Common myeloid progenitor, CD34-positive (primary cell): ENCODE measurements around the gene TRIO.

ENCODE experiments used
- CTCF ChIA-PET: fragments of 350-600 bp; sonication (Branson Sonifier 250); formaldehyde crosslinking; loops from one replicate; lab custom pipeline; 2021; ENCODE audit warnings: antibody characterized with exemption; lab: Charles Lee
- POLR2A ChIA-PET: fragments of 350-600 bp; sonication (Branson Sonifier 250); formaldehyde crosslinking; loops from one replicate; lab custom pipeline; 2021; ENCODE audit warnings: antibody characterized with exemption; lab: Charles Lee
- DNase-seq, 3 donors: peaks; one replicate each; pipeline versions ENCODE4 v3.0.0 to v3.0.0-alpha.2; 2013
- H3K27ac ChIP-seq, 2 experiments: 1 replicate in 1 of 2; 2 replicates in 1 of 2; pipeline ENCODE4 v1.7.0; 2013; ENCODE audit warnings: inconsistent platforms in 2 of 2, low read length in 2 of 2, mild to moderate bottlenecking in 2 of 2, low read depth in 1 of 2, moderate library complexity in 1 of 2; ENCODE audit not compliant: severe bottlenecking in 2 of 2, insufficient read depth in 1 of 2, poor library complexity in 1 of 2
- H3K27me3 ChIP-seq, 5 experiments: replicated peaks in 2 of 5; 1 replicate in 3 of 5; 2 replicates in 2 of 5; pipeline versions ENCODE4 v1.6.1 to v1.7.0; 2013; ENCODE audit warnings: low read length in 4 of 5, mild to moderate bottlenecking in 2 of 5, moderate library complexity in 2 of 5, inconsistent platforms in 1 of 5; ENCODE audit not compliant: insufficient read depth in 5 of 5, control insufficient read depth in 4 of 5
- H3K36me3 ChIP-seq, 4 experiments: 1 replicate in 2 of 4; 2 replicates in 2 of 4; pipeline versions ENCODE4 v1.6.1 to v1.7.0; 2013; ENCODE audit warnings: low read length in 3 of 4, control low read depth in 1 of 4, mild to moderate bottlenecking in 1 of 4; ENCODE audit not compliant: control insufficient read depth in 4 of 4, insufficient read depth in 4 of 4
- H3K4me1 ChIP-seq, 4 experiments: 1 replicate in 3 of 4; 2 replicates in 1 of 4; pipeline versions ENCODE4 v1.6.1 to v1.7.1; 2013; ENCODE audit warnings: low read length in 3 of 4, mild to moderate bottlenecking in 3 of 4, control low read depth in 1 of 4, inconsistent platforms in 1 of 4, moderate library complexity in 1 of 4; ENCODE audit not compliant: control insufficient read depth in 4 of 4, insufficient read depth in 4 of 4; ENCODE audit errors: control extremely low read depth in 1 of 4
- H3K4me3 ChIP-seq, 7 experiments: 1 replicate in 4 of 7; 2 replicates in 3 of 7; pipeline versions ENCODE4 v1.5.1 to v1.7.0; 2013; ENCODE audit warnings: mild to moderate bottlenecking in 7 of 7, low read length in 6 of 7, moderate library complexity in 6 of 7, inconsistent platforms in 2 of 7, low read depth in 2 of 7, control low read depth in 1 of 7; ENCODE audit not compliant: insufficient read depth in 4 of 7, control insufficient read depth in 1 of 7; ENCODE audit errors: extremely low read depth in 1 of 7
- H3K9me3 ChIP-seq, 5 experiments: 1 replicate in 4 of 5; 2 replicates in 1 of 5; pipeline versions ENCODE4 v1.6.1 to v1.7.1; 2013; ENCODE audit warnings: low read length in 4 of 5, mild to moderate bottlenecking in 2 of 5, inconsistent platforms in 1 of 5, low read depth in 1 of 5, moderate library complexity in 1 of 5; ENCODE audit not compliant: control insufficient read depth in 4 of 5, insufficient read depth in 2 of 5; ENCODE audit errors: control extremely low read depth in 1 of 5
- WGBS: methylation state at CpG from one replicate; pipeline ENCODE4 v1.1.5; 2013; ENCODE audit not compliant: insufficient coverage; 5-methylcytosine and 5-hydroxymethylcytosine counted together

The TRIO gene

DNA sequence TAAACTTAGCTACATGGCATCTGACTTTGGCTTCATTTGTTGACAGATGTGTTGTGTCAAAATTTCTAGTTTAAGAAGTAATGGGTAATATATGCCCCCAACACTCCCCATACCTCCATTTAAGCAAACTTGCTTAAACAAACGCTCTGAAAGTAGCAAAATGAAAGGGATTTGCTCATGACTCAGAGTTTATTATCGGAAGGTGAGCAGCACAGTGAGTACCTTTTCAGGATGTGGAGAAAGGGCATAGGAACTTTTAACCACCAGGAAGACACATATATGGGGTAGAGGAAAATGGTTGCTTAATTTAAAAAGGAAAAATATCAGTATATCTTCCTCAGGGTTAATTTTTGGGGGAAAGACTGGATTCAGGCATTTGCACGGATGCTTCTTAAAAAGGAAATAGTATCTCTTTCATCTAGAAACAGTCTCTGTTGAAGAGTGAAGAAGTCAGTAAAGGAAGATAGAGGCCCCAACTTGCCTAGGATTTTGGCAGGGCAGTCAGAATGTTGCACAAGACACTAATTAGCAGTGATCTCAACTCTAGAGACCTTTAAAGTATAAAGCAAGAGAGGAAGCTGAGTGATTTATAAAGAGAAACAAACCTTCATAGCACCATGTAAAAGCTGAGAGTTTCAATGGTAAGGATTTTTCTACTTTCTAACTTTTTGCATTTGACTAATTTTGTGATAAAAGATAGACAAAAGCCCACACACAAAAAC is 155.1 kb downstream of the TRIO start:
- ChIA-PET CTCF (interaction anchor here (1.7 kb wide), 1 partner anchor 190 kb away, joined by 5 read pairs; no protein-coding TSS in a partner anchor), POLR2A (no interaction called here)
- Histone ChIP-seq H3K27me3 (no peaks in the 10 kb centered on the region), H3K27ac (no peak overlapping the region), H3K4me3 (no peak overlapping the region), H3K9me3 (no peaks in the 10 kb centered on the region), H3K36me3 (peaks cover 17 to 71% (median 26%) of the 10 kb centered on the region in 4 experiments), H3K4me1 (no peaks in the 10 kb centered on the region)
- DNase-seq: no peak
- 100% methylated on average over 1 of the region's 3 CpGs for WGBS

DNA sequence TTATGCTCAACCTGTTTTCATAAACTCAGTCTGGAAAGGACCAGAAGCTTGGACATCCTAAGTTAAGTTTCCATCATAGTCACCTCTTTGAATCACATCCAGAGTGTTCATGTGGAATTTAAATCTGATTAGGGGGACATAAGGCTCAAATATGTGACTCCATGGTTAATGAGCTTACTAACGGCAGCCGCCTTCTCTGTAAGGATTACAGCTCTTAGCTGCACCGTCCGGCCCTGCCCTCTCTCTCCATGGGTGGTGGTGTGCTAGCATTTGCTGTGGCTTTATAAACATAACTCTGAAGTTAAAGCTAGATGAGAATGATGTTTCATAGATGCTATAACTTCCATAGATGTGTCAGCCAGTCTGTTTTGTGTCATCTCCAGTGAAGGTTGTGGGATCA is 156.5 kb downstream of the TRIO start:
- peaks cover 13 to 70% (median 24%) of the 10 kb centered on the region in 4 experiments for H3K36me3 ChIP-seq
- POLR2A ChIA-PET: no interaction called here
- no peak overlapping the region for H3K4me3 ChIP-seq
- no peaks in the 10 kb centered on the region for H3K27me3 ChIP-seq
- no peaks in the 10 kb centered on the region for H3K4me1 ChIP-seq
- 98% methylated on average over 4 of the region's 4 CpGs for WGBS
- CTCF ChIA-PET: no interaction called here
- no peak overlapping the region for H3K27ac ChIP-seq
- no peaks in the 10 kb centered on the region for H3K9me3 ChIP-seq
- DNase-seq: no peak

GRCh38 chr5:14301186-14301585 is 158.0 kb downstream of the TRIO start:
- H3K9me3 ChIP-seq: no peaks in the 10 kb centered on the region
- ChIA-PET CTCF (no interaction called here), POLR2A (no interaction called here)
- H3K36me3 ChIP-seq: peaks cover 11 to 70% (median 31%) of the 10 kb centered on the region in 4 experiments
- no peaks in the 10 kb centered on the region for H3K27me3 ChIP-seq
- H3K4me1 ChIP-seq: no peaks in the 10 kb centered on the region
- no peak for DNase-seq
- no peak overlapping the region for H3K27ac ChIP-seq
- 92% methylated on average over 3 of the region's 3 CpGs for WGBS
- no peak overlapping the region for H3K4me3 ChIP-seq

DNA sequence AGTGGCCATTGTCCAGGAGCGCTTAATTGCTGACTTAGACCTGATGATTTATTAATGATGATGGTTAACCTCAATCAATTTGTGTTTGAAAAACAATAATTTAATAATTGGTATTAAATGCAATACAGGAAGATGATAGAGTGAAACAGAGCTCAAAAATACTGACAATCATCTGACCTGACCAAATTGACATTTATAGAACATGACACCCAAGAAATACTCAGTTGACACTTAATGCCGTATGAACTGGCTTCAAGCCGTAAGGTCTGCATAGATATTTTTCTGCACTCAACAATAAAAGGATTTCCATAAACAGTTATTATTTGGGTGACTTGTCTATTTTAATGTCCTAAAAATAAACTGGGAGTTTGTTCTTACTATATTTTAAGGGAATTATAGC is 159.2 kb downstream of the TRIO start:
- Histone ChIP-seq H3K4me1 (no peaks in the 10 kb centered on the region), H3K27me3 (no peaks in the 10 kb centered on the region), H3K4me3 (no peak overlapping the region), H3K27ac (no peak overlapping the region), H3K9me3 (no peaks in the 10 kb centered on the region), H3K36me3 (peaks cover 3 to 67% (median 30%) of the 10 kb centered on the region in 4 experiments)
- ChIA-PET CTCF (no interaction called here), POLR2A (no interaction called here)
- no peak for DNase-seq
- WGBS: no CpG with 5 or more reads among the region's 3 CpGs

GRCh38 chr5:14305045-14305444 is 161.9 kb downstream of the TRIO start:
- Histone ChIP-seq H3K4me3 (no peak overlapping the region), H3K27me3 (no peaks in the 10 kb centered on the region), H3K36me3 (peaks cover 0 to 58% (median 27%) of the 10 kb centered on the region in 4 experiments), H3K4me1 (no peaks in the 10 kb centered on the region), H3K27ac (no peak overlapping the region), H3K9me3 (no peaks in the 10 kb centered on the region)
- POLR2A ChIA-PET: no interaction called here
- WGBS: 95% methylated on average over 4 of the region's 7 CpGs
- DNase-seq: no peak
- CTCF ChIA-PET: interaction anchor here (1.4 to 1.5 kb wide), 2 partner anchors 10 to 34 kb away, joined by 3 read pairs; no protein-coding TSS in a partner anchor

- DNase-seq: no peak
- peaks cover 2 to 60% (median 32%) of the 10 kb centered on the region in 4 experiments for H3K36me3 ChIP-seq
- no peak overlapping the region for H3K27ac ChIP-seq
- H3K27me3 ChIP-seq: no peaks in the 10 kb centered on the region
- WGBS: 100% methylated on average over 1 of the region's 2 CpGs
- CTCF ChIA-PET: no interaction called here
- no peak overlapping the region for H3K4me3 ChIP-seq
- POLR2A ChIA-PET: interaction anchor here (0.7 kb wide), 1 partner anchor 19 kb away, joined by 3 read pairs; no protein-coding TSS in a partner anchor
- H3K4me1 ChIP-seq: no peaks in the 10 kb centered on the region
- no peaks in the 10 kb centered on the region for H3K9me3 ChIP-seq
Observed at GRCh38 chr5:14306329-14306815, 163.2 kb downstream of the TRIO start.

DNA sequence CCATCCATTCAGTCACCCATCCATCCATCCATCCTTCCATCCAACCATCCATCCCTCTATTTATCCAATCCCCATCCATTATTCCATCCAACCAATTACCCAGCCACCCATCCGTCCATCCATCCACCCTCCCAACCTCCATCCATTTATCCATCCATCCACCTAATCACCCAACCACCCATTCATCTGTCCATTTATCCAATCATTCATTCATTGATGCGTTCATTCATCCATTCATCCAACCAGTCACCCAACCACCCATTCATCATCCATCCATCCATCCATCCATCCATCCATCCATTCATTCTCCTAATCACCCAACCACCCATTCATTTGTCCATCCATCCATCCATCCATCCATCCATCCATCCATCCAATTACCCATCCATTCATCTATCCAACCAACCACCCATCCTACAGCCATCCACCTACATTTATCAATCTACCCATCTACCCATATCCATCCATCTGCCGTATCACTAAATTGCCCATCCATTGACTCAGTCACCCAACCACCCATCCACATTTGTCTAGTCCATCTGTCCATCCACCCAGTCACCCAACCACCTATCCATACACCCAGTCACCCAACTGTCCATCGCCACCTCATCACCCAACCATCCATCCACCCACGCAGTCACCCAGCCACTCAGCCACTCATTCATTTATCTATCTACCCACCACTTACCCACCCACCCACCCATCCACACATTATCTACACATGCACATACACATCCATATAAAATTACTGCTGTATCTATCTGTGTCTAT is 165.4 kb downstream of the TRIO start:
- ChIA-PET CTCF (interaction anchor here (1.1 kb wide), 1 partner anchor 43 kb away, joined by 3 read pairs; no protein-coding TSS in a partner anchor), POLR2A (no interaction called here)
- WGBS: 100% methylated on average over 3 of the region's 5 CpGs
- H3K27ac ChIP-seq: no peak overlapping the region
- no peaks in the 10 kb centered on the region for H3K4me1 ChIP-seq
- H3K4me3 ChIP-seq: no peak overlapping the region
- peaks cover 7 to 71% (median 36%) of the 10 kb centered on the region in 4 experiments for H3K36me3 ChIP-seq
- no peak for DNase-seq
- no peaks in the 10 kb centered on the region for H3K9me3 ChIP-seq
- H3K27me3 ChIP-seq: no peaks in the 10 kb centered on the region
